Colonic mucosa (tissue), 4 donors: Measurements from ENCODE around the gene AUTS2. TPM values are rescaled to one million over a fixed set of nuclear protein-coding genes. Genes with fewer than 3 reads are reported as not detected.
"Not testable (repeated sequence)": the region's sequence is repeated elsewhere in the genome, so short reads cannot be mapped to it uniquely, and the experiment has no call there.

Source experiments
- DNase-seq: peaks from one replicate; pipeline ENCODE4 v3.0.0-alpha.2; 2020
- H3K27ac ChIP-seq: fragments of 200-600 bp; one replicate; pipeline ENCODE4 v1.8.0; 2021
- H3K27me3 ChIP-seq: fragments of 200-600 bp; one replicate; pipeline ENCODE4 v1.8.0; 2021
- H3K36me3 ChIP-seq: fragments of 200-600 bp; one replicate; pipeline ENCODE4 v1.8.0; 2021
- H3K4me1 ChIP-seq: fragments of 200-600 bp; one replicate; pipeline ENCODE4 v1.8.0; 2021; ENCODE audit warnings: mild to moderate bottlenecking
- H3K4me3 ChIP-seq: fragments of 200-600 bp; one replicate; pipeline ENCODE4 v1.8.0; 2021
- H3K9ac ChIP-seq, 2 donors: one replicate each; pipeline ENCODE4 v1.7.0; 2013; ENCODE audit warnings: control low read depth in 2 of 2, low read depth in 2 of 2, low read length in 2 of 2
- H3K9me3 ChIP-seq: fragments of 200-600 bp; one replicate; pipeline ENCODE4 v1.8.0; 2021
- CTCF ChIP-seq: fragments of 200-600 bp; IDR thresholded peaks from one replicate; pipeline ENCODE4 v1.8.0; 2022; ENCODE audit warnings: antibody characterized with exemption, mild to moderate bottlenecking
- intact Hi-C: fragments of 100-400 bp; cut with DNase I; formaldehyde crosslinking; loops from one replicate; pipeline ENCODE4 v1.14.1; 2022
- total RNA-seq, 2 donors: library from RNA; stranded (reverse); fragmentation: NEBNext Ultra II Directional in 1 of 2; extraction: Animal tissue kit (Norgen Biotek cat#: 25700) in 1 of 2; gene quantifications; one replicate each; pipeline ENCODE4 v1.2.1, GENCODE V29; 2021
- donor health status: healthy.
- donor health status: DM: no; HTN: no; CAD: no.
- donor health status: DM: no; HTN: no; CAD: no.

The AUTS2 gene
- total RNA-seq, 2 donors from 2014 or later: 39.8 to 42.3 TPM

- Histone ChIP-seq H3K4me1 (no peaks in the 10 kb centered on the region), H3K27me3 (no peaks in the 10 kb centered on the region), H3K4me3 (no peak overlapping the region), H3K9me3 (no peaks in the 10 kb centered on the region), H3K36me3 (no peaks in the 10 kb centered on the region), H3K27ac (no peak overlapping the region), H3K9ac (no peak overlapping the region)
- DNase-seq: no peak
- intact Hi-C loops: no loop called here
- no peak for TF ChIP-seq CTCF
Measured at GRCh38 chr7:70805360-70805759, 1207.1 kb downstream of the AUTS2 start.

DNA sequence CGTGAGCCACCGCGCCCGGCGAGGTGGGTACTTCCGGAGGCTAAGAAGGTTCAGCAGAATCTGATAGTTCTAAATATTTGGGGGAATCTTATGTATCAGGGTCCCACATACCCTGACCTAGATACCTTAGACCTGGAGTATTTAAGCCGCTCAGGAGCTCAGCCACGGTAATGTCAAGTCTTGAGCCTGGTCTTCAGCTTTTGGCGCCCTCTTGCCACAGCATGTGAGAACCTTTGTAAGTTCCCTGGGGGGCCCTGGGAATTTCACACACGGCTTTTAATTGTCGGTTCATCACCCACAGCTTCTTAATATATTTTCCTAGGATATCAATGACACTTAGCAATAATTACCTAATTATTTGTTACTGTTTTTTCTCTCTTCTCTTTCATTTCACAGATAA, 1209.4 kb downstream of the AUTS2 start:
- intact Hi-C loops: no loop called here
- no peak for DNase-seq
- no peak overlapping the region for H3K9ac ChIP-seq
- no peak for TF ChIP-seq CTCF
- H3K27ac ChIP-seq: no peak overlapping the region
- no peaks in the 10 kb centered on the region for H3K36me3 ChIP-seq
- no peaks in the 10 kb centered on the region for H3K4me1 ChIP-seq
- no peak overlapping the region for H3K4me3 ChIP-seq
- no peaks in the 10 kb centered on the region for H3K27me3 ChIP-seq
- no peaks in the 10 kb centered on the region for H3K9me3 ChIP-seq

GRCh38 chr7:70808876-70809275, 1210.6 kb downstream of the AUTS2 start:
- H3K27me3 ChIP-seq: no peaks in the 10 kb centered on the region
- no peaks in the 10 kb centered on the region for H3K36me3 ChIP-seq
- H3K27ac ChIP-seq: no peak overlapping the region
- H3K9ac ChIP-seq: no peak overlapping the region
- no peaks in the 10 kb centered on the region for H3K9me3 ChIP-seq
- TF ChIP-seq CTCF: no peak
- DNase-seq: no peak
- intact Hi-C loops: no loop called here
- H3K4me1 ChIP-seq: no peaks in the 10 kb centered on the region
- H3K4me3 ChIP-seq: no peak overlapping the region

DNA sequence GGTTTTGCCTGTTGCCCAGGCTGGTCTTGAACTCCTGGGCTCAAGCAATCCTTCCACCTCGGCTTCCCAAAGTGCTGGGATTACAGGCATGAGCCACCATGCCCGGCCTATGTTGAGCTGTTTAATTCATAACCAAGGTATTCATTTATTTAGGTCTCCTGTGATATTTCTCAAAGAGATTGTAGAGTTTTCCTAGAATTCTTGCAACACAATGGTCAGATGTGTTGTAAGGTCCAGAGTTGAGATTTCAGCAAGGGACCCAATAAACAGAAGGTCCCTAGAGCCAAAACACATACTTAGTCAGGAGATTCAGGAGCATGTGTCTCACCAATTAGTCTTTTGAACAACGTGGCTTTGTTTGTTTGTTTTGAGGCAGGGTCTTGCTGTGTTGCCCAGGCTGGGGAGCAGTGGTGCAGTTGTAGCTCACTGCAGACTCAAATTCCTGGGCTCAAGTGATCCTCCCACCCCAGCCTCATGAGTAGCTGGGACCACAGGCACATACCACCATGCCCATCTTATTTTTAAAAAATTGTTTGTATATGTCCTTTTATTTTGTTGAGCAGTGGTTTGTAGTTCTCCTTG, 1212.4 kb downstream of the AUTS2 start:
- TF ChIP-seq CTCF: no peak
- intact Hi-C loops: no loop called here
- no peak overlapping the region for H3K9ac ChIP-seq
- H3K9me3 ChIP-seq: no peaks in the 10 kb centered on the region
- DNase-seq: no peak
- H3K36me3 ChIP-seq: no peaks in the 10 kb centered on the region
- no peak overlapping the region for H3K4me3 ChIP-seq
- no peaks in the 10 kb centered on the region for H3K4me1 ChIP-seq
- H3K27ac ChIP-seq: no peak overlapping the region
- H3K27me3 ChIP-seq: no peaks in the 10 kb centered on the region

DNA sequence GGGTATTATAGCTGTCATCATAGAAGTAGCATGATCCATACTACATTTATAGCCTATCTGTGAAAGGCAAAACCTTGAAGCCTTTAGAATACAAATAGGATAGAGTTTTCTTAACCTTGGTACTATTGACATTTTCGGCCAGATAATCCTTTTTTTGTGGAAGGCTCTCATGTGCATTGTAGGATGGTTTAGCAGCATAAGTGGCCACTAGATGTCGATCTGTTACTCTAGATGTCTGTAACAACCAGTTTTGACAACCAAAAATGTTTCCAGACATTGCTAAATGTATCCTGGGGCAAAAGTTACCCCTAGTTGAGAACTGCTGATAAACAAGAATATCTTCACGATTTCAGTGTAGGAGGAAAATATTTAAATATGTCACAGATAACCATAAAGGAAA, 1214.2 kb downstream of the AUTS2 start:
- intact Hi-C loops: no loop called here
- no peak overlapping the region for H3K9ac ChIP-seq

GRCh38 chr7:70822490-70822889, 1224.2 kb downstream of the AUTS2 start:
- intact Hi-C loops: not testable (repeated sequence)

More for the DNA sequence above, 1214.2 kb downstream of the AUTS2 start:
- no peak overlapping the region for H3K4me3 ChIP-seq
- H3K36me3 ChIP-seq: no peaks in the 10 kb centered on the region
- H3K9me3 ChIP-seq: no peaks in the 10 kb centered on the region
- H3K27ac ChIP-seq: no peak overlapping the region
- no peak for DNase-seq
- TF ChIP-seq CTCF: no peak
- H3K27me3 ChIP-seq: no peaks in the 10 kb centered on the region
- H3K4me1 ChIP-seq: no peaks in the 10 kb centered on the region

More at GRCh38 chr7:70822490-70822889, 1224.2 kb downstream of the AUTS2 start:
- H3K4me3 ChIP-seq, H3K27me3 ChIP-seq, H3K36me3 ChIP-seq, H3K9me3 ChIP-seq, H3K4me1 ChIP-seq, DNase-seq, H3K9ac ChIP-seq, H3K27ac ChIP-seq: not testable (repeated sequence)
